A549 (cell line): ENCODE data around the gene PTPN14.

Source experiments
- EP300 ChIP-seq, 2 experiments: fragments of >200 bp; sonication (Bioruptor Twin); formaldehyde crosslinking; IDR thresholded peaks; 2 replicates in 1 of 2; 3 replicates in 1 of 2; pipeline ENCODE4 v1.6.1; 2016 to 2017
- TF ChIP-seq, protein P1 (sequence below): fragments of >200 bp; sonication (Bioruptor Twin); formaldehyde crosslinking; IDR thresholded peaks from 3 replicates; pipeline ENCODE4 v1.5.1; 2016

DNA sequence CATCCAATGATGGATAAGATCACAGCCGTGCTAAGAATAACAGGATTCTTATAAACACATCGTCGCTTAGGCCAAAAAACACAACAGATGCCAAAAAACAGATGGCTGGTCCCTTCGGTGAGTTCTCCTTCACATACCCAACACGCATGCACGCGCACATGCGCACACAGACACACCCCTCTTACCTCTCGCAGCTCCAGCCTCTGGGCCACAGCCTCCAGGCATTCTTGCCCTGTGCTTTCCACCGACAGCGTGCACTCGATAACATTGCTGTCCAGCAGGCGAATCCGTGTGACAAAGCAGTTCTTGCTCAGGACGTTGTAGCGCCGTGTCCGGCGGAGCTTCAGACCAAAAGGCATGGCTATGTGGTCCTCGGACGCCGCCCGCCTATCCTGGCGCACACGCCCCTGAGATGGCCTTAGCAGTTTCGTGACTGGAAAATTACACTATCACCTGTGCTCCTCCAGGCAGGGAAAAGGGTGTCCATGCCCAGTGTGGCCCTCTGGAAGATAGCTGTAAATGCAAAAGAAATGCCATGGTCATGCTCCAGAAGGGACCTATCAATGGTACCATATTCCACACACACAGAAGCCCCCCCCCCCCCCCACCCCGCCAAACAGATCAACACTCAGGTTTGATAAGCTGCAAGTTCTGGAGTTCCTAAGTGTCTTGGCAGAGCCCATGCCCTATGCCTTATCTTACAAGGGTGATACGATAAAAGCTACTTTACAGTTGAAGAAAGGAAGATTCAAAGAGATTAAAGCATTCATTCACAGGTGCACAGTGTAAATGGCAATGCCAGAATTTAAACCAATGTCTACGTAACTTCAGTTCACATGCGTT is 86.7 kb downstream of the PTPN14 start:
- TF ChIP-seq, protein P1, sequence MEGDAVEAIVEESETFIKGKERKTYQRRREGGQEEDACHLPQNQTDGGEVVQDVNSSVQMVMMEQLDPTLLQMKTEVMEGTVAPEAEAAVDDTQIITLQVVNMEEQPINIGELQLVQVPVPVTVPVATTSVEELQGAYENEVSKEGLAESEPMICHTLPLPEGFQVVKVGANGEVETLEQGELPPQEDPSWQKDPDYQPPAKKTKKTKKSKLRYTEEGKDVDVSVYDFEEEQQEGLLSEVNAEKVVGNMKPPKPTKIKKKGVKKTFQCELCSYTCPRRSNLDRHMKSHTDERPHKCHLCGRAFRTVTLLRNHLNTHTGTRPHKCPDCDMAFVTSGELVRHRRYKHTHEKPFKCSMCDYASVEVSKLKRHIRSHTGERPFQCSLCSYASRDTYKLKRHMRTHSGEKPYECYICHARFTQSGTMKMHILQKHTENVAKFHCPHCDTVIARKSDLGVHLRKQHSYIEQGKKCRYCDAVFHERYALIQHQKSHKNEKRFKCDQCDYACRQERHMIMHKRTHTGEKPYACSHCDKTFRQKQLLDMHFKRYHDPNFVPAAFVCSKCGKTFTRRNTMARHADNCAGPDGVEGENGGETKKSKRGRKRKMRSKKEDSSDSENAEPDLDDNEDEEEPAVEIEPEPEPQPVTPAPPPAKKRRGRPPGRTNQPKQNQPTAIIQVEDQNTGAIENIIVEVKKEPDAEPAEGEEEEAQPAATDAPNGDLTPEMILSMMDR, result no peak
- no peak for TF ChIP-seq EP300 (IDR thresholded peaks at IDR 0.05)
